Neutrophil (primary cell): ENCODE results near the gene KLHL29.

Experiments
- H3K27ac ChIP-seq: fragments of 200-600 bp; sonication (generic); 2 replicates; pipeline ENCODE4 v1.5.1; 2016; ENCODE audit warnings: mild to moderate bottlenecking, moderate library complexity
- H3K27me3 ChIP-seq: fragments of 200-600 bp; sonication (generic); 2 replicates; pipeline ENCODE4 v1.6.0; 2016; ENCODE audit warnings: mild to moderate bottlenecking
- H3K36me3 ChIP-seq: fragments of 200-600 bp; sonication (generic); 2 replicates; pipeline ENCODE4 v1.5.1; 2017
- H3K4me1 ChIP-seq, 2 experiments: fragments of 200-600 bp in 1 of 2; sonication (generic) in 1 of 2; 1 replicate in 1 of 2; 2 replicates in 1 of 2; pipeline versions ENCODE4 v1.5.1 to v1.6.1; 2013 to 2016; ENCODE audit warnings: low read depth in 1 of 2, low read length in 1 of 2, mild to moderate bottlenecking in 1 of 2, moderate library complexity in 1 of 2; ENCODE audit not compliant: control insufficient read depth in 1 of 2, insufficient read depth in 1 of 2
- H3K4me3 ChIP-seq, 2 experiments: fragments of 200-600 bp in 1 of 2; sonication (generic) in 1 of 2; 1 replicate in 1 of 2; 2 replicates in 1 of 2; pipeline ENCODE4 v1.5.1; 2013 to 2016; ENCODE audit warnings: low read depth in 1 of 2, low read length in 1 of 2, mild to moderate bottlenecking in 1 of 2, moderate library complexity in 1 of 2
- H3K9me3 ChIP-seq: fragments of 200-600 bp; sonication (generic); 2 replicates; pipeline ENCODE4 v1.5.1; 2016
- TF ChIP-seq, protein P1 (sequence below): fragments of 200-600 bp; sonication (generic); IDR thresholded peaks from 2 replicates; pipeline ENCODE4 v1.5.1; 2016; ENCODE audit warnings: antibody characterized with exemption

Gene KLHL29

DNA sequence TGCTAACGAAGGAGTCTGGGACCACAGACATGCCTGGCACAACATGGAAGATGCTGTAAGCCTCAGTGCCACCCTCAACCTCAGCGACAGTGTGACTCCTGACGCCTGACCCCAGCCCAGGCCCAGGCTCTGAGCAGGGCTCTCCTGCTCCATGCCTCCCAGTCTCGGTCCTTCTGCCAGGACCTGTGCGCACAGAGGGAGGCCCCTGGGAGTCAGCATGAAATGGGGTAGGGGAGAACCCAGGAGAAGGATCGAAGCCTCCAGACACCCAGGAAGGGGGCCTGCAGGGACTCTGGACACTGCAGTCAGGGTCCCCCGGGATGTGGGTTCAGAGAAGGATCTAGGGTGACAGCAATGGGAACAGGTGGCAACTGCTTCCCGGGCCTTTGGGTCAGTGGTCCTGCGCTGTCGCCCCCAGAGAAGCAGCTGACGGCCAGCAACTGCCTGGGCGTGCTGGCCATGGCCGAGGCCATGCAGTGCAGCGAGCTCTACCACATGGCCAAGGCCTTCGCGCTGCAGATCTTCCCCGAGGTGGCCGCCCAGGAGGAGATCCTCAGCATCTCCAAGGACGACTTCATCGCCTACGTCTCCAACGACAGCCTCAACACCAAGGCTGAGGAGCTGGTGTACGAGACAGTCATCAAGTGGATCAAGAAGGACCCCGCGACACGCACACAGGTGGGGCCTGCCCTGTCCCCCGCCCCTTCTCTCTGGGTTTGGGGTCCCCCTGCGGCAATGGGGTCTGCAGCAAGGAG is 308.0 kb downstream of the KLHL29 start:
- no peaks in the 10 kb centered on the region for H3K4me1 ChIP-seq
- H3K9me3 ChIP-seq: no peaks in the 10 kb centered on the region
- no peak overlapping the region for H3K27ac ChIP-seq

DNA sequence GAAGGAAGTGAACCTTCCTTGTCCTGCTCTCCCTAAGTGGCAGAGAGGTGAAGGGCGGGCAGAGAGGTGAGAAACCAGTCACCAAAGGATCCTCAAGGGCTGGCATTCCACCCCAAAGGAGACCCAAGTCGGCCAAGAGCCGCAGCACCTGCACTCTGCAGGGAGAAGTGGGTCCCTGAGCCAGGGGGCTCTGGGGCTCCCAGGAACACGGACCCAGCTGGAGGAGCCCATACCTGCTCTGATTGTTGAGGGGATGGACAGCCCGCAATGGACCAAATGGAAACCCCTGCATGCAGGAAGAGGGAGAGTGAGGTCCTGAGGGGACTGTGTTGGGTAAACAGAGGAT is 308.6 kb downstream of the KLHL29 start:
- TF ChIP-seq, protein P1, sequence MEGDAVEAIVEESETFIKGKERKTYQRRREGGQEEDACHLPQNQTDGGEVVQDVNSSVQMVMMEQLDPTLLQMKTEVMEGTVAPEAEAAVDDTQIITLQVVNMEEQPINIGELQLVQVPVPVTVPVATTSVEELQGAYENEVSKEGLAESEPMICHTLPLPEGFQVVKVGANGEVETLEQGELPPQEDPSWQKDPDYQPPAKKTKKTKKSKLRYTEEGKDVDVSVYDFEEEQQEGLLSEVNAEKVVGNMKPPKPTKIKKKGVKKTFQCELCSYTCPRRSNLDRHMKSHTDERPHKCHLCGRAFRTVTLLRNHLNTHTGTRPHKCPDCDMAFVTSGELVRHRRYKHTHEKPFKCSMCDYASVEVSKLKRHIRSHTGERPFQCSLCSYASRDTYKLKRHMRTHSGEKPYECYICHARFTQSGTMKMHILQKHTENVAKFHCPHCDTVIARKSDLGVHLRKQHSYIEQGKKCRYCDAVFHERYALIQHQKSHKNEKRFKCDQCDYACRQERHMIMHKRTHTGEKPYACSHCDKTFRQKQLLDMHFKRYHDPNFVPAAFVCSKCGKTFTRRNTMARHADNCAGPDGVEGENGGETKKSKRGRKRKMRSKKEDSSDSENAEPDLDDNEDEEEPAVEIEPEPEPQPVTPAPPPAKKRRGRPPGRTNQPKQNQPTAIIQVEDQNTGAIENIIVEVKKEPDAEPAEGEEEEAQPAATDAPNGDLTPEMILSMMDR: no peak
- H3K27me3 ChIP-seq: no peaks in the 10 kb centered on the region

More for the DNA sequence above, 308.0 kb downstream of the KLHL29 start:
- Histone ChIP-seq H3K36me3 (no peaks in the 10 kb centered on the region), H3K27me3 (no peaks in the 10 kb centered on the region), H3K4me3 (no peak overlapping the region)
- TF ChIP-seq, protein P1: no peak

DNA sequence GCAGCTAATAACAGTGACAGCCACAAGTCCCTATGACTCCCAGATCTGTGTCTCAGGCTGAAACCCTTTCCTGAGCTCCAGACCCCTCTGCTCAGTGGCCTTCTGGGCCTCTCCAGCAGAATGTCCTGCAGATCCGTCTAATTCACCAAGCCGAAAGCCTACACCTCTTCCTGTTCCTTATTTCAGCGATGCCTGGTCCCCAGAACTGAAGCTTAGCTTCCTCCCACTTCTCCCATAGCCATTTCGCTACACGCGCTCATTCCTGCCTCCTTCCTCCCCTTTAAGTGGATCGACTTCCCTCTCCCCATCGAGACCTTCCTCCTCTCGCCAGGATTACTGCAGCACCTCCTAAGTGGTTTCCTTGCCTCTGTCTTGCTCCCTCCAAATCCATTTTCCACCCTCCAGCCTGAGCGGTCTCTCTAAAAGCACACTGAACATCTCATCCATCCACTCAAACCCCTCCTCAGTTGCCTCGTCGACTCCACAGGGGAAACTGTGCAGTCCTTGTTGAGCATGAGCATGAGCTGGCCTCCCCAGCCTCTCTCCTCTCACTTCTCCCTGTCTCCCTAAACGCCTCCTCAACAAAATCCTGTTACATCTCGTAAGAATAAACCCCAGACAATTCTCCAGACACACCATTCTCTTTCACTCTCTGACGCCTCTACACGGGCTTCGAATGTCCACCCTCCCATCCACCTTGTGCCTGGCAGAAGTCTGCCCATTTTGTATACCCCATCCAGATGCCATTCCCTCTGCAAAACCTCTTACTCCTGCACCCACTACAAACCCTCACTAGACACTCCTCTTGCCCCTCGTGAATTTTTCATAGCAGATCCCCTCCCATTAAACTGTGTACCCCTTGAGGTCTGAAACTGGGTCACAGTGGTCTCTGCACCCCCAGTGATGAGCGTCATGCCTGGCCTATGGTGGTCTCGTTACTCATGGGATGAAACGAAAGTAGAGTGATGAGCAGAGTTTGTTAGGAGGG is 309.4 kb downstream of the KLHL29 start:
- Histone ChIP-seq H3K4me3 (no peak overlapping the region), H3K9me3 (no peaks in the 10 kb centered on the region), H3K36me3 (no peaks in the 10 kb centered on the region), H3K4me1 (no peaks in the 10 kb centered on the region), H3K27me3 (no peaks in the 10 kb centered on the region), H3K27ac (no peak overlapping the region)
- TF ChIP-seq, protein P1: no peak

More for the DNA sequence above, 308.6 kb downstream of the KLHL29 start:
- Histone ChIP-seq H3K27ac (no peak overlapping the region), H3K9me3 (no peaks in the 10 kb centered on the region), H3K4me1 (no peaks in the 10 kb centered on the region), H3K4me3 (no peak overlapping the region), H3K36me3 (no peaks in the 10 kb centered on the region)

DNA sequence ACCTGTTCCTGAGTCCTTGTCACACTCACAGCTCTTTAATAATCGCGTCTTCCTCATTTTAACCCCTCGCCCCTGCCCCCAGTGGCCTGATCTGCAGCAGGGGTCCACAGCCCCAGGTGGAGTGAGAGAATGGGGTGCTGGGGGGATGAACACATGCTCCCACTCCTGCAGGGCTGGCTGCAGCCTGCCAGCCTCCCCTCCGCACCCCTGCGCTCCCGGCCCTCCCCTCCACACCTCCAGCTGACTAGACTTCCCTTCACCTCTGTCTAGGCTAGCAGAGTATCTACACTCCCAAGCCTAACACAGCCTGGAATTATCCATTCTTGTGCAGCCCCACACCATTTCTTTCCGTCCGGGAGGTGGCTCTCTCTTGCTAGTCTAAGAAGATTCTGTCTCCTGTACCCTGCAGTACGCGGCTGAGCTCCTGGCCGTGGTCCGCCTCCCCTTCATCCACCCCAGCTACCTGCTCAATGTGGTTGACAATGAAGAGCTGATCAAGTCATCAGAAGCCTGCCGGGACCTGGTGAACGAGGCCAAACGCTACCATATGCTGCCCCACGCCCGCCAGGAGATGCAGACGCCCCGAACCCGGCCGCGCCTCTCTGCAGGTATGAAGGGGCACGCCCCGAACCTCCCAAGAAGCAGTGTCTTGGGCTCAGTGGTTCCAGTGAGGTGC is 310.4 kb downstream of the KLHL29 start:
- Histone ChIP-seq H3K36me3 (no peaks in the 10 kb centered on the region), H3K9me3 (no peaks in the 10 kb centered on the region), H3K27me3 (no peaks in the 10 kb centered on the region), H3K27ac (no peak overlapping the region), H3K4me3 (no peak overlapping the region), H3K4me1 (no peaks in the 10 kb centered on the region)
- TF ChIP-seq, protein P1: no peak

DNA sequence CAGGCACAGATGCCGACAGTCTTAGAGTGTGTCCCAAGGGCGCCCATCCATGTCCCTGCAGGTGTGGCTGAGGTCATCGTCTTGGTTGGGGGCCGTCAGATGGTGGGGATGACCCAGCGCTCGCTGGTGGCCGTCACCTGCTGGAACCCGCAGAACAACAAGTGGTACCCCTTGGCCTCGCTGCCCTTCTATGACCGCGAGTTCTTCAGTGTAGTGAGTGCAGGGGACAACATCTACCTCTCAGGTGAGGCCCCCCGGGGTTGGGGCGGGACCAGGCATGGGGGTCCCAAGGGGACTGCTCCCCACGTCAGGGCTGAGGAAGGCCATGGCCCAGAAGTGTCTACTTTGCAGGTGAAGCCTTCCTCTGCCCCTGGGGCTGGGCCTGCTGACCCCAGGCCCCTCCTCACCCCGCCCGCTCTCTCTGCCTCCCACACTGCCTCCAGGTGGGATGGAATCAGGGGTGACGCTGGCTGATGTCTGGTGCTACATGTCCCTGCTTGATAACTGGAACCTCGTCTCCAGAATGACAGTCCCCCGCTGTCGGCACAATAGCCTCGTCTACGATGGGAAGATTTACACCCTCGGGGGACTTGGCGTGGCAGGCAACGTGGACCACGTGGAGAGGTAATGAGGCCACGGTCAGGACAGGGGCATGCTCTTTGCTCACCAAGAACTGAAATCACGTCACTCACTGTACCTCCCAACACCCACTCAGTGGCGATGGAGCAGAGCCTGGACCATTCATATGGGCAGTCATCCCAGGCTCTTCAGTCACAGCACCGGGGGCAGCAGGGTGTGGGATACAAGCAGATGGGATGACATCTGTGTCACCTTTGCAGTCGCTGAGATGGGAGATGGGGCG is 311.1 kb downstream of the KLHL29 start:
- H3K4me1 ChIP-seq: no peaks in the 10 kb centered on the region
- no peaks in the 10 kb centered on the region for H3K27me3 ChIP-seq
- H3K4me3 ChIP-seq: no peak overlapping the region
- H3K9me3 ChIP-seq: no peaks in the 10 kb centered on the region
- TF ChIP-seq, protein P1: no peak
- no peak overlapping the region for H3K27ac ChIP-seq
- no peaks in the 10 kb centered on the region for H3K36me3 ChIP-seq
